Measurements from ENCODE around the gene RNF224. TPM values are rescaled to one million over a fixed set of nuclear protein-coding genes. Genes with fewer than 3 reads are reported as not detected.

RNF224 gene
- total and polyA plus RNA-seq, 2 of the 13 experiments (the other 11 are each of a cell fraction or from before 2014, with no cell fraction given) = 0.09 TPM; not detected in 1

GRCh38 chr9:137223078-137223970 lies 4.0 kb upstream of the RNF224 start (continued):
- TF ChIP-seq ZNF142 (CRISPR knock-in tag; IDR thresholded peaks at IDR 0.05) (peak; percentile 21; the same call in 1 of the 2 replicates), EHMT2 (IDR thresholded peaks at IDR 0.05; ENCODE audit: borderline replicate concordance, low read depth, low read length) (no peak), SMAD9 (CRISPR knock-in tag; IDR thresholded peaks at IDR 0.05) (no peak), RAD21 (CRISPR knock-in tag; IDR thresholded peaks at IDR 0.05) (peak; percentile 30; the same call in 1 of the 2 replicates), USF2 (IDR thresholded peaks at IDR 0.05; ENCODE audit: low read depth, low read length) (no peak), USF2 (CRISPR knock-in tag; IDR thresholded peaks at IDR 0.05; ENCODE audit: borderline replicate concordance) (no peak), ZBTB1 (CRISPR knock-in tag; IDR thresholded peaks at IDR 0.05; ENCODE audit: borderline replicate concordance) (no peak), ZBTB8A (CRISPR knock-in tag; IDR thresholded peaks at IDR 0.05; ENCODE audit: borderline replicate concordance, low read depth) (no peak), ATF2 (CRISPR knock-in tag; IDR thresholded peaks at IDR 0.05) (no peak), HOXA9 (CRISPR knock-in tag; IDR thresholded peaks at IDR 0.05; ENCODE audit: borderline replicate concordance) (no peak), ZNF558 (CRISPR knock-in tag; IDR thresholded peaks at IDR 0.05; ENCODE audit: borderline replicate concordance) (0 out of 2 replicates have a peak, but pooled peaks have one; percentile 33), HNF1B (CRISPR knock-in tag; IDR thresholded peaks at IDR 0.05) (peak; percentile 7), KAT2B (IDR thresholded peaks at IDR 0.05; ENCODE audit: borderline replicate concordance, low read depth, low read length) (no peak), GATAD1 (CRISPR knock-in tag; IDR thresholded peaks at IDR 0.05) (peak; percentile 83), SPEN (CRISPR knock-in tag; IDR thresholded peaks at IDR 0.05; ENCODE audit: low read depth) (peak; percentile 37; the same call in 1 of the 2 replicates), ETV5 (CRISPR knock-in tag; IDR thresholded peaks at IDR 0.05; ENCODE audit: borderline replicate concordance) (no peak), ARHGAP35 (CRISPR knock-in tag; IDR thresholded peaks at IDR 0.05; ENCODE audit: borderline replicate concordance) (no peak)
